Embryonic facial prominence (tissue), 1 donor: ENCODE results near the gene ARRDC1.
"Not testable (repeated sequence)": the region's sequence is repeated elsewhere in the genome, so short reads cannot be mapped to it uniquely, and the experiment has no call there.

Experiments used
- DNase-seq: peaks from one replicate; pipeline ENCODE4 v3.0.0-alpha.2; 2016; ENCODE audit errors: extremely low spot score

ARRDC1 gene

GRCh38 chr9:137605121-137606004 is at the start of gene ARRDC1:
Gene ARRDC1, plus strand, starts transcription at chr9:137605686. Its CDS starts 32 bp downstream, at chr9:137605718.
- DNase-seq = peak; percentile 67

DNA sequence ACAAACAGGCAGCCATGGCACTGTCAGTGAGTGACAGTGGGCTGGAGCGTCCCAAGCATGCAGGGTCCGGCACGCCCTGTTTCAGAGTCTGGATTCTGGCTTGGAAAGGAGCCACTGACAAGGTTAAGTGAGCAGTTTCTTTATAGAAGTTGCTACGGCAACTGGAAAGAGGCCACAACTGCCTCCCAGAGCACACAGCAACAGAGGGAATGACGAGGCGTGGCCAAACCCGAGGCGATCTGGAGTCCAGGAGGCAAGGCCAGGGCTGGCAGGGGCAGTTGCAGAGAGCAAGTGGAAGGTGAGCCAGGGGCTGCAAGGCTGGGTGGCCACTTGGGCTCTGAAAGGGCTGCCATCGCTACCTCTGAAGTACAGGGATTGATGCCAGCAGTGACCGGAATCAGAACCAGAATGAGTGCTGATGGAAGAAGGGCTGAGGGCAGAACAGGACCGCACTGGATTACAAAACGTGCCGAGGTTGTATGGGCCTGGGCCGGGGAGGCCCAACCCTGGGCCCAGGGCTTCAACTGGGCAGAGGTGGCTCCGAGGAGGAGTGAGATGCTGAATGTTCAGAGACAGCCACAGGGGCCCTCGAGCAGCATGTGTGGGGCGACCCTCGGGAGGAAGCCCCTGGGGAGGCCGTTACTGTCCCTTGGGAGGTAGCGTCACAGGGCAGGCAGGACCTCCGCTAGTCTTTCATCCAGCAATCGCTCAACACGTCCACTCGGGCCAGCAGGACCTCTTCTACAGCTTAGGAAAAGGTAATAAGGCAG is 49.2 kb upstream of the ARRDC1 start:
- no peak for DNase-seq

DNA sequence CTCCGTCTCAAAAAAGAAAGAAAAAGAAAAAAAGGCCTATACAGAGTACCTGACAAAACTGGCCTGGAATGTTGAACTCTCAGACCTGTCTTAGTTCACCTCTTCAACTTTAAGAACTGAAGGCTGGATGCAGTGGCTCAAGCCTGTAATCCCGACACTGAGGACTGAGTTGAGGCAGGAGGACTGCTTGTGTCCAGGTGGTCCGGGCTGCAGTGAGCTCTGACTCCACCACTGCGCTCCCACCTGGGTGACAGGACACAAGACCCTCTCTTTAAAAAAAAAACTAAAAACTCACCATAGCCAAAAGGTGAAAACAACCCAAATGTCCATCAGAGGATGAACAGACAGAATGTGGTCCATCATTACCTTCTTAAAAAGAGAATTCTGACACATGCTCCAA is 47.4 kb upstream of the ARRDC1 start:
- DNase-seq = no peak

DNA sequence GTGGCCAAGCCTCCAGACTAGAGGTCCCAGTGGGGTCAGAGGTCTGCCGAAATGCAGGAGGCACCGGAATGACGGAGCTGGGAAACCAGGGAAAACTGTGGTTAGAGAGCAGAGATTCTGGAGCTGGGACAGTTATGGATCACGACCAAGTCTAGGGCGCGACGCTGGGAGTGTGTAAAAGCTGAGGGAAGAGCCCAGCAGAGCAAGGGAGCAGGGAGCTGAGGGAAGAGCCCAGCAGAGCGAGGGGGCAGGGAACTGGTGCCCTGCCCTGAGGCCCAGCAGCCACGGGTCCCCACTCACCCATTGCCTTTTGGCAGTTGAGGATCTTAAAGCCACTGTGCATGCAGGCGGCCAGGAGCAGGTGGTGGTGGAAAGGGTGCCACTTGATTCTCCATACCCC is 41.4 kb upstream of the ARRDC1 start:
- DNase-seq = no peak

GRCh38 chr9:137564817-137565411 is 40.6 kb upstream of the ARRDC1 start:
- DNase-seq = no peak

DNA sequence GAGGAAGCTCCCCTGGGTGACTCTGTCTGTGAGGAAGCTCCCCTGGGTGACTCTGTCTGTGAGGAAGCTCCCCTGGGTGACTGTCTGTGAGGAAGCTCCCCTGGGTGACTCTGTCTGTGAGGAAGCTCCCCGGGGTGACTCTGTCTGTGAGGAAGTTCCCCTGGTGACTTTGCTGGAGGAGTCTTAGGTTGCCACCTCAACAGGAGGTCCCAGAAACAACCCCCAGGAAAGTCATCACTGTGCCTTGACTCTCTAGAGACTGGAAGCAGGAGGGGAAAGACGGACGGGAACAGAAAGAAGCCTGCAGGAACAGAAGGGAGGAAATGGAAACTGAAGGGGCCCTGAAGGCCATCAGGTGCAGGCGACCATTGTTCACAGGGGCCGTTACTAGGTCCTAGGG is 37.0 kb upstream of the ARRDC1 start:
- not testable (repeated sequence) for DNase-seq

DNA sequence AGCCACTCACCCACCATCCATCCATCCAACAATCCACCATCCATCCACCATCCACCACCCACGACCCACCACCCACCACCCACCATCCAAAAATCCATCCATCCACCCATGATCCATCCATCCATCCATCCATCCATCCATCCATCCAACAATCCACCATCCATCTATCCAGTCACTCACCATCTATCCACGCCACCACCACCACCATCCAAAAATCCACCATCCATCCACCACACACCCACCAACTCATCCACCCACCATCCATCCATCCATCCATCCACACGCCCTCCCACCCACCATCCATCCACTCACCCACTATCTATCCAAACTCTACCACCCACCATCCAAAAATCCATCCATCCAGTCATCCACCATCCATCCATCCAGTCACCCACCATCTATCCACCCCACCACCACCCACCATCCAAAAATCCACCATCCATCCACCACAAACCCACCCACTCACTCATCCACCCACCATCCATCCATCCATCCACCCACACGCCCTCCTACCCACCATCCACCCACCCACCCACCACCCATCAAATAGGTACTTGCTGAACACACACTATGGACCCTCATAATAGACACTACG is 35.8 kb upstream of the ARRDC1 start:
- no peak for DNase-seq

DNA sequence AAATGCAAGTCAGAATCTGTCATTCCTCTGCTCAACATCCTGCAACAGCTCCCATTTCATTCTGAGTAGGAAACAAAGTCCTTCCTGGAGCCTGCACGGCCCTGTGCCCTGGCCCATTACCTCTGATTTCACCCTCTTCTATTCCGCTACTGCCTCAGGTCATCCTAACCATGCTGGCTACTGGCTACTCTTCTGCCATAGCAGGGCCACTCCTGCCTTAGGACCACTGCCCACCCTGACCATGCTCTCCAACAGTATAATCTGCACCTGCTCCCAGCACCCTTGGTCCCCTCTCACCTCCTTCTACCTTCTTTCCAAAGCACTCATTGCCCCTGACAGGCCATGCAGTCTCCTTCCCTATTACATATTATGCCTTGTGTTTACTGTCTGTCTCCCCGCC is 34.9 kb upstream of the ARRDC1 start:
- DNase-seq = no peak

DNA sequence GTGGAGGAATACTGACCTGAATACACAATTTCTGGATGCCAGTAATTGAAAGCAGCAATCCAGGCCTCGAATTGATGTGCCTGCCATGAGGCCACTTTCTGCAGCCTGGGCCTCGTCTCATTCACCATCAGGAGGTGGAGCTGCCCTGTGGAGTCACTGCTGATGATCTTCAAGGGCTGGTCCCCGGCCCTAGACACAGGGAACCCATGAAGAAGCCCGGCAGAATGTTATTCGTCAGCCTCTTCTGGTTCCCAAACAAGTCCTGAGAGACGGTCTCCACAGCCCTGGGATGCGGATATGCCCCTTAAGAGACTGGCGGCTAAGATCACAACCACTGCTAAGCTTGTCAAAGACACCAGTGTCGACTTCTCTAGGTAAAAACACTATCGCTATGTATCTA is 31.3 kb upstream of the ARRDC1 start:
- DNase-seq = no peak

DNA sequence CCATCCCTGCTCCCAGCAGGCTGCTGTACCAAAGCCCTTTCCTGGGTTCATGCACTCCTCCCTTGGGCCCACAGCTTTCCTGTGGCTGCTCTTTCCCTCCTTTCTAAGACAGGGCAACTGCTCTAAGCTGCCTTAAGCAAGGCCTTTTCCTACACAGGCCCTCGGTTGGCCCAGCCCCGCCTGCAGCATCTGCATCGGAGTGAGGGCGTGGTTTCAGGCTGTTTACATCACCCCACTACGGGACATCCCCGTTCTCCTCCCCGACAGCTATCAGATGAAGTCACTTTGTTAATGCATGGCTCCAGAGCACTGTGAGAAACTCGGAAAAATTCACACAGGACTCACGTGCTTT is 30.1 kb upstream of the ARRDC1 start:
- DNase-seq = no peak

DNA sequence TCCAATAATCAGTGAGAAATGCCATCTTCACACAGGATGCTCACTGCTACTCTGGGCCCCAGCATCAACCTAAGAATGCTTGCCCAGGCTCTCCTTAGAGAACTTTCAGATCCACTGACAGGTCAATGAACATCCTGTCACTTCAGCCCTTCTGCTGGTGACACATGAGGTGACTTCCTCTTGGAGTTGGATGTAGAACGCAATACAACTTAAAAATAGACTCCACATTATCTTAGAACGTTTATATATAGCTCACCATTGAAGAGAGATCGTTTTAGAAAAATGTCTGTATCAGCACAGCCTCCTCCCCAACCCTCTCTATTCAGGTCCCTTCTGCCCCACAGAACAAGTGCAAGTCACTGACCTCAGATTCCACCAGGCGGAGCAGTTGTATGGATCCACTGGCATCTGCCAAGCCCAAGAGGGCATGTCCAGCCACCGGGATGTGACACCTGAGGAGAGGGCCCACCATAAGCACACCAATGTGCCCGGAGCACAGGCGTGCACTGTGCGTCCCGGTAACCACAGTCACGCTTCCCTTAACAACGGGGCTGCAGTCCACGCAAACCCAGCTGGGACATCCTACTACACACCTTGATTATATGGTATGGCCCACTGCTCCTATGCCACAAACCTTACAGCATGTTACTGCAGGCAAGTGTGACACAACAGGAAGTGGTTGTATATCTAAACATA is 29.6 kb upstream of the ARRDC1 start:
- no peak for DNase-seq

DNA sequence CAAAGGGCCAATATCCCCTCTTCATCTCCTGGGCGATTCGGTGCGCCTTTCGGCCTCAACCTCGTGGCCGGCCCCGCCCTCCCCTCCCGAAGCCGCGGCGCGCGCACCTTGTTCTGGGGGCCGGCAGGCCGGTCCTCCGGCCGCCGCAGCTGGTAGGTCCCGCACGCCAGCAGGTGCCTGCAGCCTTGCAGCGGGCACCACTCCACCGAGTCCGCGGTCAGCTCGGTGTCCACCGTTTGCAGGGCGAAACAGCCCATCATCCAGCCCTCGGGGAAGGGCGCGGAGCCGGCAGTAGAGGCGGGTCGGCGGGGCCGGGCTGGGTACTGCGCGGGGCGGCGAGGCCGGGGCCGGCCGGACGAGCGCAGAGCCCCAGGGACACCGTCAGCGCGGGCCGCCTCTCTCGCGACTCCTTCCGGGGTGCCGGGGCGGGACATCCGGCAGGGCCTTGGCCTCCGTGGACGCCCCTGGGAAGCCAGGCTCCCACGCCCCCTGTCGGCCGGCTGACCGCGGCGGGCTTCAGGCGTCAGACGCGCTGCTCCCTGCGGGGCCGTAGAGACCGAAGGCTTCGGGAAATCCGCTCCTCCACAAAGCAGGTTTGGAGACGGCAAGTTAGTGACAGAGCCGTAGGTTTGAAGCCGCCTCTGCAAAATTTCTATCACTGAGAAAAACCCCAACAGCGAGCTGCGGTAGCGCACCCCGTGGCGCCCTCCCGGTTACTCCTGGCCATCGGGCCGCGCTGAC is 26.8 kb upstream of the ARRDC1 start, which contains the start of gene DPH7:
TSS of gene DPH7 (minus strand) at position 408 of the 741 bp plus-strand sequence. CDS start at position 260, 148 bp downstream.
- peak; percentile 70 for DNase-seq

GRCh38 chr9:137579259-137579604 is 26.3 kb upstream of the ARRDC1 start:
- DNase-seq = no peak

DNA sequence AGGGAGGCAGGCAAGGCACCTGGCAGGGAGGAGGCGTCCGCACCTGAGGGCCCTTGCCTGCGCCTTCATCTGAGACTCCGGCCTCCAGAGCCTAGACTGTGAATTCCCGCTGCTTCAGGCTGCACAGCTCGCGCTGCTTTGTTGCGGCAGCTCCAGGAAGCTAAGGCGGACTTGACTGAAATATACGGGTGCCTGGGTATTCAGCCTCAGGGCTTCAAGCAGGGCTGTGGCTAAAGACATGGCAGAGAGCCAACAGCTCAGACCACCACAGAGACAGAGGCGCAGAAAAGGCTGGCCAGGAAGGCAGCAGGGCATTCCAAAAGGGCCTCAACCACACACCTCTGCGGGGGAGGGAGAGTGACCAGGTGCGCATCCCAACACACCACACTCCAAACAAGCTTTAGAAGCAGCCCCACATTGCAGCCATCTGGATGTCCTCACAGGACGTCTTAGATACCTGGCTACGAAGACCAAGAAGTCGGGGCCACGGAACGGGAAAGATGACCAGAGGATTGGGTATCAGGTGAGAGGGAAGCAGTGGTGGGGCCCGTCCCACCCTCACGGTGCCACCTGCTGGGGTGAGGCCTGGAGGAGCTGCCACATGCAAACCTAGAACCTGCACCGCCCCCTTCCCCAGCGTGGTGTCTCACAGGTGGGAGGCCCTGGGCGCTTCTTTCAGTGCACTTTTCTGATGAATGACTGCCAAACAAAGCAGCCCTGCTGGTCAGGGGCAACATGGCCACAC is 25.1 kb upstream of the ARRDC1 start:
- DNase-seq = no peak

DNA sequence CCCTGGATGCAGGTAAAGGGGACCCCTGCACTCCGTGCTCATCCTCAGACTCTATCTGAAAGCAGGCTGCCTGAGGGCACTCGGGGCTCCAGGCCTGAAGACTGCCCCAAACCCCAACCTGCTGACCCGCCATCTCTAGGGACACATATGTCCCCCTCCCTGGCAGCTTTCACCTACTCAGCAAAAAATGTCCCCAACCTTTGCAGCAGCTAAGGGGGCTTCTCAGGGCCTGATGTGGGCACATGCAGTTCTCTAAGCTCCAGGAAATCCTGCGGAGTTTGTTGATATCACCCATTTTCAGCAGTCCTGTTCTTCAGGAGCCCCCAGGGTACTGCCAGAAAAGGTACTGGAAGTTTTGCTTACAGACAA is 24.5 kb upstream of the ARRDC1 start:
- DNase-seq = no peak

- no peak for DNase-seq
These were observed 23.9 kb upstream of the ARRDC1 start for GRCh38 chr9:137581361-137582285.

- no peak for DNase-seq
These were observed 23.1 kb upstream of the ARRDC1 start for GRCh38 chr9:137582286-137582860.

DNA sequence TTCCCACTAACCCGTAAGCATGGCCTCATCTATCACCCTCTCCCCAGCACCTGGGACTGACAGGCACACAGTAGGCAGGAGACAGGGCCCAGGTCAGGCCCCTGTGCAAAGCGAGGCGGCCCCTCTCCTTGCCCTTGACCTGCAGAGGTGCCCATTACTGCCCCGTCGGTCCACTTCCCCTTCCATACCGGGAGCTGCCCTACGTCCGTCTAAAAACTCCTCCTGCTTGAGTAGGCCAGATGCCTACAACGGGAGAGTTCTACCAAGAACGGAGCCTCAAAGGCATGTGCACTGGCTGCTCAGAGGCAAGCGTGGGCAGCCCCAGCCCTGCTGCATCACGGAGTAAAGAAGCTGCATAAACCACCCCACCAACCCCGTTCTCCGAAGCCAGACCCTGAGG is 22.1 kb upstream of the ARRDC1 start:
- no peak for DNase-seq

DNA sequence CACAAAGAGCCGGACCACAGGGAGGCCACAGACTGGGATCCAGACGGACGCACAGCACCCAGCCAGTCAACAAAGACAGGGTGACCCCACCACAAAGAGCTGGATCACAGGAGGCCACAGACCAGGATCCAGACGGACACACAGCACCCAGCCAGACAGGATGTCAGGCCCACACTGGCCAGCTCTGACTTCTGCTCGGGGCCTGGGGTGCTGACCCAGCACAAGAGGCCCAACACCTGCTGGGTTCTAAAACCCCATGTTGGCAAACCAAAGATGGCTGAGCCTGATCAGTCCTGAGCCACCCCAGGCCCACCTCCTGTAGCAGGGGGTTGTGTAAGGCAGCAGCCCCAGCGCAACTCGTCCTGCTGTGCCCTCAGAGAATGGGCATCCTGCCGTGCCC is 21.5 kb upstream of the ARRDC1 start:
- DNase-seq = no peak
